Measurements from ENCODE around the gene RFTN1. TPM values are rescaled to one million over a fixed set of nuclear protein-coding genes. Genes with fewer than 3 reads are reported as not detected.

The RFTN1 gene
- total and polyA plus RNA-seq, 2 donors (not counting 3 experiments of a cell fraction or from before 2014, with no cell fraction given): 40.3 to 43.3 TPM

GRCh38 chr3:16313886-16314645, 199.4 kb downstream of the RFTN1 start:
- H4K20me1 ChIP-seq (replicated peaks; ENCODE audit: control insufficient read depth, extremely low read depth, insufficient read depth, low read length): no peaks in the 10 kb centered on the region
- dilution Hi-C loops (cut with MboI; ENCODE audit: extremely low pct_ligation_motif_present, low sequenced_read_pairs) (no loop called here), intact Hi-C loops (cut with micrococcal nuclease) (no loop called here)
- H3K27ac ChIP-seq (ENCODE audit: insufficient read depth, low read depth, low read length): no peak overlapping the region
- H2AFZ ChIP-seq (ENCODE audit: low read depth, low read length): no peak overlapping the region
- no peaks in the 10 kb centered on the region for H3K9me3 ChIP-seq (replicated peaks; ENCODE audit: control insufficient read depth, insufficient read depth, low read length)
- no TSS peak for BruUV-seq (replicated peaks)
- H3K4me2 ChIP-seq (ENCODE audit: insufficient read depth, low read length): no peak overlapping the region
- ChIA-PET POLR2A (no interaction called here), CTCF (interaction anchor here (2.1 to 3.1 kb wide), 2 partner anchors 8 to 24 kb away, joined by 5 to 12 read pairs; no protein-coding TSS in a partner anchor)
- no peaks in the 10 kb centered on the region for H3K9me1 ChIP-seq (replicated peaks; ENCODE audit: control insufficient read depth, extremely low read depth, insufficient read depth, low read length)
- peaks cover 4% of the 10 kb centered on the region for H3K4me1 ChIP-seq (ENCODE audit: control insufficient read depth, extremely low read depth, insufficient read depth, low read length)
- DNase-seq (ENCODE audit: low read depth, low spot score) (no peak), FAIRE-seq (no peak)
- H3K79me2 ChIP-seq (ENCODE audit: control insufficient read depth, insufficient read depth, low read length): no peaks in the 10 kb centered on the region
- peaks cover 0 to 12% of the 10 kb centered on the region in 2 experiments for H3K36me3 ChIP-seq (ENCODE audit: control insufficient read depth in 2 of 2, extremely low read depth in 1 of 2, insufficient read depth in 2 of 2, low read length in 2 of 2)
- no peaks in the 10 kb centered on the region for H3K27me3 ChIP-seq (ENCODE audit: control insufficient read depth in 2 of 2, insufficient read depth in 2 of 2, low read length in 2 of 2)
- no peak overlapping the region for H3K9ac ChIP-seq (replicated peaks; ENCODE audit: extremely low read depth, insufficient read depth, low read length)
- TF ChIP-seq POLR2A (IDR thresholded peaks at IDR 0.05; ENCODE audit: low read depth, low read length) (no peak), MAX (IDR thresholded peaks at IDR 0.05; ENCODE audit: insufficient read depth, insufficient read length) (no peak), EZH2 (IDR thresholded peaks at IDR 0.05; ENCODE audit: borderline replicate concordance, low read depth, low read length, severe bottlenecking) (no peak), FOS (IDR thresholded peaks at IDR 0.05; ENCODE audit: borderline replicate concordance, insufficient read depth, low read length) (no peak), MYC (IDR thresholded peaks at IDR 0.05; ENCODE audit: low read depth, low read length) (no peak), GATA2 (IDR thresholded peaks at IDR 0.05; ENCODE audit: insufficient read depth, insufficient read length, low read depth, low read length) (no peak), JUN (IDR thresholded peaks at IDR 0.05; ENCODE audit: borderline replicate concordance, insufficient read depth, insufficient read length, low read depth) (no peak), POLR2AphosphoS5 (IDR thresholded peaks at IDR 0.05; ENCODE audit: insufficient read depth, low read depth, low read length) (no peak), CTCF (IDR thresholded peaks at IDR 0.05; ENCODE audit: extremely low read depth in 1 of 2, insufficient read depth in 1 of 2, low read depth in 1 of 2, low read length in 2 of 2) (no peak)
- H3K4me3 ChIP-seq (replicated peaks in 1 of 3; ENCODE audit: insufficient read depth in 1 of 3, low read depth in 1 of 3, low read length in 3 of 3): no peak overlapping the region
